ENCODE measurements around the gene CCHCR1. TPM values are rescaled to one million over a fixed set of nuclear protein-coding genes. Genes with fewer than 3 reads are reported as not detected.
"Not testable (repeated sequence)": the region's sequence is repeated elsewhere in the genome, so short reads cannot be mapped to it uniquely, and the experiment has no call there.

CCHCR1 gene
- total and polyA plus RNA-seq, 4 donors = 3.1 to 9.9 (median 6.2) TPM

DNA sequence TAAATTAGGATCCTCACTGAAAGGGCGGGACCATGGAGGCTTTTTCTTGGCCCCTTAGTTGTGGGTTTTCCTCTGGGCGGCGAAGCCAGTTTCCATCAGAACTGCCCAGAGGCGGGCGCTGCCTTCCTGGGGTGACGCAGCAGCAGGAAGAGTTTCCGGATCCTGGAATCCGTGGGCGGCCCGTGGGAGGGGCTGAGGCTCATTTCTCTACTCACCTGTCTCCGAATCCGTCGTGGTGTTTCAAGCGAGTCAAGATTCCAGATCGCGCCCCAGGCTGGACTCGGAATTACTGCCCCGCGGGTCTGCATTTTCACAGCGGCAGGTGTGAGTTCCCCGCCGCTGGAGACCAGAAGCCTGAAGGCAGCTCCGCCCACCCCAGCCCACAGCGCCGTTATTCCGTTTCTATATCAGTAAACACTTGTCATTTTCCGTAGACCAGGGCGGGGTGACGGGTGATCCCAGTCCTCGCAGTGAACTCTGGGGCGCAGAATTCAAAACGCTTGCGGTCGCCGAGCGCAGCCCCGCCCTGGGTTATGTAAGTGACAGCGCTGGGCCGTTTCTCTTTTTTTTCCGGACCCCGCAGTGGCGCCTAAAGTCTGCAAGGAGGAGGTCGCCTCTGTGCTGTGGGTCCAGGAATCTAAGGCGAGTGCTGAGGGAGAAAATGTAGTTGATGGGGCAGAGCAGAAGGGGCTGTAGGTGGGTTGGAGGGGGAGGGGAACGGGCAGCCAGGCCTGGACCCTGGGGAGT lies 40.1 kb upstream of the CCHCR1 start:
- Histone ChIP-seq H3K27me3 (ENCODE audit: control insufficient read depth in 4 of 4, insufficient read depth in 4 of 4, low read length in 3 of 4) (no peaks in the 10 kb centered on the region), H3K27ac (ENCODE audit: low read depth in 1 of 2, low read length in 2 of 2) (peak overlapping the region; percentile 93 to 100), H3K9me3 (ENCODE audit: control insufficient read depth in 4 of 4, low read length in 3 of 4) (no peaks in the 10 kb centered on the region), H3K9ac (ENCODE audit: low read depth in 1 of 2, low read length in 2 of 2) (peak overlapping the region; percentile 89 to 97), H3K4me3 (ENCODE audit: low read depth in 1 of 3, low read length in 3 of 3) (peak overlapping the region; percentile 80 to 96 (median 90)), H3K36me3 (ENCODE audit: control insufficient read depth in 4 of 4, insufficient read depth in 3 of 4, low read depth in 1 of 4, low read length in 3 of 4) (peaks cover 0 to 2% (median under 1%) of the 10 kb centered on the region in 4 donors), H3K4me1 (ENCODE audit: control insufficient read depth in 4 of 4, insufficient read depth in 4 of 4, low read length in 3 of 4) (peaks cover 2 to 10% (median 5%) of the 10 kb centered on the region in 4 donors)
- TF ChIP-seq JUND (IDR thresholded peaks at IDR 0.05) = no peak
- peak; percentile 66 for TF ChIP-seq NR2F2 (IDR thresholded peaks at IDR 0.05)
- peak; percentile 19 for TF ChIP-seq FOXA1 (IDR thresholded peaks at IDR 0.05)
- TF ChIP-seq, protein P1, sequence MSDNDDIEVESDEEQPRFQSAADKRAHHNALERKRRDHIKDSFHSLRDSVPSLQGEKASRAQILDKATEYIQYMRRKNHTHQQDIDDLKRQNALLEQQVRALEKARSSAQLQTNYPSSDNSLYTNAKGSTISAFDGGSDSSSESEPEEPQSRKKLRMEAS (IDR thresholded peaks at IDR 0.05) = peak; percentile 40
- TF ChIP-seq, protein P2, sequence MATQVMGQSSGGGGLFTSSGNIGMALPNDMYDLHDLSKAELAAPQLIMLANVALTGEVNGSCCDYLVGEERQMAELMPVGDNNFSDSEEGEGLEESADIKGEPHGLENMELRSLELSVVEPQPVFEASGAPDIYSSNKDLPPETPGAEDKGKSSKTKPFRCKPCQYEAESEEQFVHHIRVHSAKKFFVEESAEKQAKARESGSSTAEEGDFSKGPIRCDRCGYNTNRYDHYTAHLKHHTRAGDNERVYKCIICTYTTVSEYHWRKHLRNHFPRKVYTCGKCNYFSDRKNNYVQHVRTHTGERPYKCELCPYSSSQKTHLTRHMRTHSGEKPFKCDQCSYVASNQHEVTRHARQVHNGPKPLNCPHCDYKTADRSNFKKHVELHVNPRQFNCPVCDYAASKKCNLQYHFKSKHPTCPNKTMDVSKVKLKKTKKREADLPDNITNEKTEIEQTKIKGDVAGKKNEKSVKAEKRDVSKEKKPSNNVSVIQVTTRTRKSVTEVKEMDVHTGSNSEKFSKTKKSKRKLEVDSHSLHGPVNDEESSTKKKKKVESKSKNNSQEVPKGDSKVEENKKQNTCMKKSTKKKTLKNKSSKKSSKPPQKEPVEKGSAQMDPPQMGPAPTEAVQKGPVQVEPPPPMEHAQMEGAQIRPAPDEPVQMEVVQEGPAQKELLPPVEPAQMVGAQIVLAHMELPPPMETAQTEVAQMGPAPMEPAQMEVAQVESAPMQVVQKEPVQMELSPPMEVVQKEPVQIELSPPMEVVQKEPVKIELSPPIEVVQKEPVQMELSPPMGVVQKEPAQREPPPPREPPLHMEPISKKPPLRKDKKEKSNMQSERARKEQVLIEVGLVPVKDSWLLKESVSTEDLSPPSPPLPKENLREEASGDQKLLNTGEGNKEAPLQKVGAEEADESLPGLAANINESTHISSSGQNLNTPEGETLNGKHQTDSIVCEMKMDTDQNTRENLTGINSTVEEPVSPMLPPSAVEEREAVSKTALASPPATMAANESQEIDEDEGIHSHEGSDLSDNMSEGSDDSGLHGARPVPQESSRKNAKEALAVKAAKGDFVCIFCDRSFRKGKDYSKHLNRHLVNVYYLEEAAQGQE (IDR thresholded peaks at IDR 0.05) = peak; percentile 67
- no peak for TF ChIP-seq HNF4G (IDR thresholded peaks at IDR 0.05)
- TF ChIP-seq GABPA (IDR thresholded peaks at IDR 0.05 in 1 of 2, conservative IDR thresholded peaks at IDR 0.05 in 1 of 2) = peak; percentile 57 to 83
- TF ChIP-seq, protein P3, sequence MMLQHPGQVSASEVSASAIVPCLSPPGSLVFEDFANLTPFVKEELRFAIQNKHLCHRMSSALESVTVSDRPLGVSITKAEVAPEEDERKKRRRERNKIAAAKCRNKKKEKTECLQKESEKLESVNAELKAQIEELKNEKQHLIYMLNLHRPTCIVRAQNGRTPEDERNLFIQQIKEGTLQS (IDR thresholded peaks at IDR 0.05) = peak; percentile 42
- TF ChIP-seq, protein P4, sequence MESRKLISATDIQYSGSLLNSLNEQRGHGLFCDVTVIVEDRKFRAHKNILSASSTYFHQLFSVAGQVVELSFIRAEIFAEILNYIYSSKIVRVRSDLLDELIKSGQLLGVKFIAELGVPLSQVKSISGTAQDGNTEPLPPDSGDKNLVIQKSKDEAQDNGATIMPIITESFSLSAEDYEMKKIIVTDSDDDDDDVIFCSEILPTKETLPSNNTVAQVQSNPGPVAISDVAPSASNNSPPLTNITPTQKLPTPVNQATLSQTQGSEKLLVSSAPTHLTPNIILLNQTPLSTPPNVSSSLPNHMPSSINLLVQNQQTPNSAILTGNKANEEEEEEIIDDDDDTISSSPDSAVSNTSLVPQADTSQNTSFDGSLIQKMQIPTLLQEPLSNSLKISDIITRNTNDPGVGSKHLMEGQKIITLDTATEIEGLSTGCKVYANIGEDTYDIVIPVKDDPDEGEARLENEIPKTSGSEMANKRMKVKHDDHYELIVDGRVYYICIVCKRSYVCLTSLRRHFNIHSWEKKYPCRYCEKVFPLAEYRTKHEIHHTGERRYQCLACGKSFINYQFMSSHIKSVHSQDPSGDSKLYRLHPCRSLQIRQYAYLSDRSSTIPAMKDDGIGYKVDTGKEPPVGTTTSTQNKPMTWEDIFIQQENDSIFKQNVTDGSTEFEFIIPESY (IDR thresholded peaks at IDR 0.05) = peak; percentile 57
- peak; percentile 98 to 99 for TF ChIP-seq EGR1 (IDR thresholded peaks at IDR 0.05; ENCODE audit: low read depth in 2 of 2)
- TF ChIP-seq RAD21 (IDR thresholded peaks at IDR 0.05) = no peak
- peak; percentile 90 for TF ChIP-seq YY1 (IDR thresholded peaks at IDR 0.05)
- TF ChIP-seq RXRA (IDR thresholded peaks at IDR 0.05) = peak; percentile 77 to 81
- TF ChIP-seq SP1 (IDR thresholded peaks at IDR 0.05) = peak; percentile 69
- peak; percentile 19 to 53 for TF ChIP-seq HNF4A (conservative IDR thresholded peaks at IDR 0.05)
- no peak for TF ChIP-seq TAF1 (conservative IDR thresholded peaks at IDR 0.05)
- TF ChIP-seq FOXA2 (IDR thresholded peaks at IDR 0.05) = peak; percentile 4
- DNase-seq (ENCODE audit: low spot score) = peak; percentile 86
- under 1% methylated on average over 45 of the region's 45 CpGs for WGBS

GRCh38 chr6:31196251-31197022 lies 38.8 kb upstream of the CCHCR1 start:
- H3K9me3 ChIP-seq (ENCODE audit: control insufficient read depth in 4 of 4, low read length in 3 of 4); H3K36me3 ChIP-seq (ENCODE audit: control insufficient read depth in 4 of 4, insufficient read depth in 3 of 4, low read depth in 1 of 4, low read length in 3 of 4); H3K4me3 ChIP-seq (ENCODE audit: low read depth in 1 of 3, low read length in 3 of 3); H3K4me1 ChIP-seq (ENCODE audit: control insufficient read depth in 4 of 4, insufficient read depth in 4 of 4, low read length in 3 of 4); H3K9ac ChIP-seq (ENCODE audit: low read depth in 1 of 2, low read length in 2 of 2); DNase-seq (ENCODE audit: low spot score); H3K27me3 ChIP-seq (ENCODE audit: control insufficient read depth in 4 of 4, insufficient read depth in 4 of 4, low read length in 3 of 4): not testable (repeated sequence)
- WGBS = 72% methylated on average over 25 of the region's 25 CpGs
- peak overlapping the region; percentile 93 to 100 for H3K27ac ChIP-seq (ENCODE audit: low read depth in 1 of 2, low read length in 2 of 2)

DNA sequence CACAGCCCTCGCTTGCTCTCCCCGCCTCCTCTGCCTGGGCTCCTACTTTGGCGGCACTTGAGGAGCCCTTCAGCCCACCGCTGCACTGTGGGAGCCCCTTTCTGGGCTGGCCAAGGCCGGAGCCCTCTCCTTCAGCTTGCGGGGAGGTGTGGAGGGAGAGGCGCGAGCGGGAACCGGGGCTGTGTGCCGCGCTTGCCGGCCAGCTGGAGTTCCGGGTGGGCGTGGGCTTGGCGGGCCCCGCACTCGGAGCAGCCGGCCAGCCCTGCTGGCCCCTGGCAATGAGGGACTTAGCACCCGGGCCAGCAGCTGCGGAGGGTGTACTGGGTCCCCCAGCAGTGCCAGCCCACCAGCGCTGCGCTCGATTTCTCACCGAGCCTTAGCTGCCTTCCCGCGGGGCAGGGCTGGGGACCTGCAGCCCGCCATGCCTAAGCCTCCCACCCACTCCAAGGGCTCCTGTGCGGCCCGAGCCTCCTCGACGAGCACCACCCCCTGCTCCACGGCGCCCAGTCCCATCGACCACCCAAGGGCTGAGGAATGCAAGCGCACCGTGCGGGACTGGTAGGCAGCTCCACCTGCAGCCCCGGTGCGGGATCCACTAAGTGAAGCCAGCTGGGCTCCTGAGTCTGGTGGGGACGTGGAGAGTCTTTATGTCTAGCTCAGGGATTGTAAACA lies 37.8 kb upstream of the CCHCR1 start:
- 95% methylated on average over 41 of the region's 41 CpGs for WGBS
- H3K36me3 ChIP-seq (ENCODE audit: control insufficient read depth in 4 of 4, insufficient read depth in 3 of 4, low read depth in 1 of 4, low read length in 3 of 4); H3K27ac ChIP-seq (ENCODE audit: low read depth in 1 of 2, low read length in 2 of 2); H3K9ac ChIP-seq (ENCODE audit: low read depth in 1 of 2, low read length in 2 of 2); H3K9me3 ChIP-seq (ENCODE audit: control insufficient read depth in 4 of 4, low read length in 3 of 4); H3K4me1 ChIP-seq (ENCODE audit: control insufficient read depth in 4 of 4, insufficient read depth in 4 of 4, low read length in 3 of 4); H3K4me3 ChIP-seq (ENCODE audit: low read depth in 1 of 3, low read length in 3 of 3); DNase-seq (ENCODE audit: low spot score); H3K27me3 ChIP-seq (ENCODE audit: control insufficient read depth in 4 of 4, insufficient read depth in 4 of 4, low read length in 3 of 4): not testable (repeated sequence)
